Measurements from ENCODE around the gene CGB7.

- TF ChIP-seq CTCF (IDR thresholded peaks at IDR 0.05 in 8 of 11, conservative IDR thresholded peaks at IDR 0.05 in 3 of 11) (no peak), POLR2A (IDR thresholded peaks at IDR 0.05) (no peak), POLR2AphosphoS5 (IDR thresholded peaks at IDR 0.05) (no peak)
These were observed 1.5 kb upstream of the CGB7 start for GRCh38 chr19:49059053-49059452.
